RWPE2 (cell line): ENCODE measurements around the gene ANKS1B.

Experiments used
- ATAC-seq: fragments of 200-7000 bp; cut with Tn5 transposase; 3 replicates; pipeline ENCODE4 v1.9.1; 2021; ENCODE audit warnings: low read depth
- DNase-seq: peaks from one replicate; pipeline ENCODE4 v3.0.0-alpha.2; 2020; ENCODE audit warnings: low spot score
- H3K27ac ChIP-seq: fragments of 450-650 bp; 2 replicates; pipeline ENCODE4 v1.5.1; 2017; ENCODE audit warnings: mild to moderate bottlenecking; ENCODE audit not compliant: poor library complexity, severe bottlenecking
- H3K27me3 ChIP-seq: fragments of 250-450 bp; sonication (Bioruptor Pico); 2 replicates; pipeline ENCODE4 v1.5.1; 2021; ENCODE audit warnings: mild to moderate bottlenecking, moderate library complexity; ENCODE audit not compliant: insufficient read depth, poor library complexity, severe bottlenecking
- H3K36me3 ChIP-seq: fragments of 250-450 bp; sonication (Bioruptor Pico); 2 replicates; pipeline ENCODE4 v1.5.1; 2020; ENCODE audit warnings: low read depth, mild to moderate bottlenecking, moderate library complexity
- H3K4me1 ChIP-seq: fragments of 250-450 bp; sonication (Bioruptor Pico); 2 replicates; pipeline ENCODE4 v1.5.1; 2021; ENCODE audit warnings: mild to moderate bottlenecking, moderate library complexity; ENCODE audit not compliant: insufficient read depth, poor library complexity, severe bottlenecking
- H3K4me3 ChIP-seq: fragments of 250-450 bp; sonication (Bioruptor Pico); 2 replicates; pipeline ENCODE4 v1.5.1; 2021; ENCODE audit warnings: mild to moderate bottlenecking, moderate library complexity; ENCODE audit not compliant: severe bottlenecking
- H3K9me3 ChIP-seq: fragments of 250-450 bp; sonication (Bioruptor Pico); 2 replicates; pipeline ENCODE4 v1.5.1; 2021; ENCODE audit warnings: mild to moderate bottlenecking, moderate library complexity; ENCODE audit not compliant: severe bottlenecking
- TF ChIP-seq, protein P1 (sequence below): fragments of 450-650 bp; IDR thresholded peaks from one replicate; pipeline ENCODE4 v1.5.1; 2017; ENCODE audit warnings: mild to moderate bottlenecking, moderate library complexity; ENCODE audit not compliant: poor library complexity, severe bottlenecking

ANKS1B gene

DNA sequence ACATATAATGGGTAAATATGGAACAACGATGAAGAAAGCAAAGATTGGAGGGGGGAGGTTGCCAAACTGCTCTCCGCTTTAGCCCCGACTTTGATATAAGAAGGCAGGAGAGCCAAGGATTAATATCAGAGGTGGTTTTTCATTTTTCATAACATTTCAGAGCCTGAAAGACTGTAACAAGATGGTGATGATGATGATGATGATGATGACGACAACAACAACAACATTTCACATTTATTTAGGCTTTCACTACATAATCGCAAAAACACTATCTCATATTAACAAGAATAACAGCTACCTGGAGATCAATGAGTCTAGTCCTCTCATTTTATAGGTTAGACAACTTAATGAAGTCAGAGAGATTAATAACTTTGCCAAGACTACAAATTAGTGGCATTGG lies 86.1 kb downstream of the ANKS1B start:
- H3K9me3 ChIP-seq = no peaks in the 10 kb centered on the region
- TF ChIP-seq, protein P1, sequence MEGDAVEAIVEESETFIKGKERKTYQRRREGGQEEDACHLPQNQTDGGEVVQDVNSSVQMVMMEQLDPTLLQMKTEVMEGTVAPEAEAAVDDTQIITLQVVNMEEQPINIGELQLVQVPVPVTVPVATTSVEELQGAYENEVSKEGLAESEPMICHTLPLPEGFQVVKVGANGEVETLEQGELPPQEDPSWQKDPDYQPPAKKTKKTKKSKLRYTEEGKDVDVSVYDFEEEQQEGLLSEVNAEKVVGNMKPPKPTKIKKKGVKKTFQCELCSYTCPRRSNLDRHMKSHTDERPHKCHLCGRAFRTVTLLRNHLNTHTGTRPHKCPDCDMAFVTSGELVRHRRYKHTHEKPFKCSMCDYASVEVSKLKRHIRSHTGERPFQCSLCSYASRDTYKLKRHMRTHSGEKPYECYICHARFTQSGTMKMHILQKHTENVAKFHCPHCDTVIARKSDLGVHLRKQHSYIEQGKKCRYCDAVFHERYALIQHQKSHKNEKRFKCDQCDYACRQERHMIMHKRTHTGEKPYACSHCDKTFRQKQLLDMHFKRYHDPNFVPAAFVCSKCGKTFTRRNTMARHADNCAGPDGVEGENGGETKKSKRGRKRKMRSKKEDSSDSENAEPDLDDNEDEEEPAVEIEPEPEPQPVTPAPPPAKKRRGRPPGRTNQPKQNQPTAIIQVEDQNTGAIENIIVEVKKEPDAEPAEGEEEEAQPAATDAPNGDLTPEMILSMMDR = no peak
- DNase-seq = no peak
- H3K4me1 ChIP-seq = no peaks in the 10 kb centered on the region
- no peak overlapping the region for H3K4me3 ChIP-seq
- H3K27me3 ChIP-seq = no peaks in the 10 kb centered on the region
- ATAC-seq = no peak
- H3K36me3 ChIP-seq = no peaks in the 10 kb centered on the region
- no peak overlapping the region for H3K27ac ChIP-seq

- Histone ChIP-seq H3K27me3 (peaks cover 9% of the 10 kb centered on the region), H3K4me3 (no peak overlapping the region), H3K4me1 (no peaks in the 10 kb centered on the region), H3K27ac (no peak overlapping the region), H3K9me3 (no peaks in the 10 kb centered on the region), H3K36me3 (no peaks in the 10 kb centered on the region)
- DNase-seq = no peak
- no peak for ATAC-seq
- TF ChIP-seq, protein P1 = no peak
These were observed 105.3 kb downstream of the ANKS1B start for GRCh38 chr12:99879439-99879838.

DNA sequence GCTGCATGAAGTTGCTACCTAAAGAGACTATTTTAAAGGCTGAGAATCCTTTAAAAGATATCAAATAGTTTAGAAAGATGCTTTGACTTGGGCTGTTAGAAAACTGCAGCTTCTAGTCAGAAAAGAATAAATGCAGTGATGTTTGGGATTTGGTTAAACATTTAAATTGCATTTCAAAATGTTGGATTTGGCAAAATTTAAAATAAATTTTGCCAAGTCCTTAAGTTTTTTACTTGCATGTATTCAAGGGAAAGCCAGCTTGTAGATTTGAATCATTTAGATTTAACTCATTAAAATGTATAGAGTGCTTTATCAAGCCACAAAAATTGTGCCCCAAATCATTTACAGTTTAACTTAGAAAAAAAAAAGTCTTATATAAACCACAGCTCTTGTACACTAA lies 109.7 kb downstream of the ANKS1B start:
- Histone ChIP-seq H3K4me1 (no peaks in the 10 kb centered on the region), H3K9me3 (no peaks in the 10 kb centered on the region), H3K36me3 (no peaks in the 10 kb centered on the region), H3K27ac (no peak overlapping the region), H3K4me3 (no peak overlapping the region), H3K27me3 (peaks cover 6% of the 10 kb centered on the region)
- ATAC-seq = no peak
- DNase-seq = no peak
- TF ChIP-seq, protein P1 = no peak

GRCh38 chr12:99870085-99870484 lies 114.7 kb downstream of the ANKS1B start:
- H3K27ac ChIP-seq = no peak overlapping the region
- DNase-seq = no peak
- no peak overlapping the region for H3K4me3 ChIP-seq
- no peaks in the 10 kb centered on the region for H3K4me1 ChIP-seq
- H3K27me3 ChIP-seq = peaks cover 2% of the 10 kb centered on the region
- no peaks in the 10 kb centered on the region for H3K9me3 ChIP-seq
- no peaks in the 10 kb centered on the region for H3K36me3 ChIP-seq
- TF ChIP-seq, protein P1 = no peak
- ATAC-seq = no peak

- peaks cover 2% of the 10 kb centered on the region for H3K27me3 ChIP-seq
- no peak for DNase-seq
- ATAC-seq = no peak
These were observed 123.0 kb downstream of the ANKS1B start for GRCh38 chr12:99861731-99862130.

More at GRCh38 chr12:99861731-99862130, 123.0 kb downstream of the ANKS1B start:
- Histone ChIP-seq H3K4me1 (no peaks in the 10 kb centered on the region), H3K9me3 (no peaks in the 10 kb centered on the region), H3K4me3 (no peak overlapping the region), H3K36me3 (no peaks in the 10 kb centered on the region), H3K27ac (no peak overlapping the region)
- TF ChIP-seq, protein P1 = no peak
